CD4-positive, alpha-beta T cell treated with Interleukin-4 for 4 hours (primary cell): ENCODE results near the gene AMBP.

ENCODE experiments used
- DNase-seq: peaks from one replicate; pipeline ENCODE4 v3.0.0-alpha.2; 2020

The AMBP gene

DNA sequence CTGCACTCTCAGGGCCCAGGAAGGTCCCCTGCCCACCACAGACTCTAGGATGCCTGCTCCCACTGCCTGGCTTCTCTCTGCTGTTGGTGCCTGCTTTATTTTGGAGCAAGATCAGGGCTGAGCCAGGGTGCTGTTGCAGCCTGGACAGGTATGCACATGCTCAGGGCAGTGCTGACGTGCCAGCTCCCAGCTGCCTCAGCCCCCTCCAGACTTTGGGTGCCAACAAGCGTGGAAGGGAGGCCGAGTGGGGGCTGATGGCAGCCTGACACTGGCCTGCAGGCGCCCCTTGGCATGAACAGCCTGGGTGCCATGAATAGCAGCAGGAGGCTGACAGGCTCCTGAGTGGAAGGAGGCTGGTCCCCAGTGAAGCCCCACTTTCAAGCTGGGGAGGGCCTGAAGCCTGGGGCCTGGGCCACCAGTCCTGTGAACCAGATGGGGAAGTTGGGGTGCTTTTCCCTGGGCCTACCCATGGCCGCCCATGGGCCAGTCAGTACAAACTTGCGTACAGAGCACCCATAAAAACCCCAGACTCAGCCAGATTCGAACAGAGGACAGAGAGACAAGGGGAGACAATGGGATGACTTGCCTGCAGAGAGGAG is 6.8 kb downstream of the AMBP start:
- DNase-seq: no peak

DNA sequence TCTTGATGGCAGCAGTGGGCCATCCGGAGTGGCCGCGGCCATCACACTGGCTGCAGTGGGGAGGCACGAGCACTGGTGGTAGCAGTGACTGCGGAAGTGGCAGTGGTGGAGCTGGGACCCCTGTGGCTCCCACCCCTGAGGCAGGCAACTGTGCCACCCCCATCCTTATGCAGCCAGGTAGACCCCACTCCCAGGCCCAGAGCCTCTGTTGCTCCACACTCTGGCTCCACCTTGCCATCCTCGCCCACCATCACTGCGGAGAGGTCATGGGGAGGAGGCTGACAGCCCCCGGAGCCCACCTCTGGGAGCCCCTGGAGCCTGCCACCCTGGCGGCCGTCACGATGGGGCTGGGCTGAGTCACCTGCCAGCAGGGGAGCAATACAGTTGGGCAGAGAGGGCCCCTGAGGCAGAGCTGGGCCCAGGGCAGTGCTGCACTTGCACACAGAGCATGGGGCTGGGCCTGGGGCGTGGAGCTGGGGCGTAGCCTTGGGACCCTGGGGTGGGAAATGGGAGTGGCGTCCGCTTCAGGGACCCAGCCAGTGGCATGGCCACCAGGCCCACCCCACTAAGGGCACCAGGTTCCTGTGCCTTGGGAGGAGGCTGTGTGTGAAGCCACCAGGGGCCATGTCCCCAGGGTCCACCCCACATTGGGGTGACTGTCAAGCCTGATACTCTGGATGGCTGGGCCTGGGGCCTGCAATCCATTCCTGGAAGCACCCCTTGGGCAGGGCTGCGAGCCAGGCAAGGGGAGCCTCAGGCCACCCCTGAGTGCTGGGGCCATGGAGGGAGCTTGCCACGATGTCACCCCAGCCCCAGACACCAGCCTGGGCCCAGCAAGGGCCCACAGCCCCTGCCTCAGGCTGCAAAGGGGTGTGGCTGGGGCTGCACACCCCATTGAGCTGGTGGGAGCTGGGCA is 7.7 kb downstream of the AMBP start:
- no peak for DNase-seq

DNA sequence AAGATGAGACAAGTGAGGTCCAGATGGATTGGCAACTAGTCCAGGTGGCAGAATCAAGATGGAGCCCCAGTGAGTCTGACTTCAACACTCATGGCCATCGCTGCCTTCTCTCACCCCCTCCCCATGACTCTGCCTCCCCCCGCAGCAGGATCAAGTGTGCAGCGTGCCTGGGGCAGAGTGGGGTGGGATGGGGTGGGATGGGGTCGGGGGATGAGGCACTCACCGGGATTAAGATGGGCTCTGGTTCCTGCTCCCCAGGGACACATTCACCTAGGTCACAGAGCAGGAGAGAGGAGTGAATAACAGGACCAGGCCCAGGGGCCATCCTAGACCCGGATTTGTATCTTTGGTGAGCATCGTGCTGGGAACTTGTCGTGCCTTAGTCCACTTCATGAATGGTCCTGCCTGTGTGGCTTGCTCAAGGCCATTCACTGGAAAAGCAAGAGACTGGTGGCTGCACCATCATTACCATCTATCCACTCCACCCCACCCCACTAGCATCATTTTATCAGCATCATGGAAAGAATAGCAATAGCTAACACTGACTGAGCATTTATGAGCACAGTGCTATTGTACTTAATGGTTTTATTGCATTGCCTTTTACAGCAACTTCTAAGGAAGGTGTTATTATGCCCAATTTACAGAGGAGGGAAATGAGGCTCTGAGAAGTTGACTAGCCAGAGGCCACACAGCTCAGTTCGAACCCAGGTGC is 8.5 kb downstream of the AMBP start:
- no peak for DNase-seq

DNA sequence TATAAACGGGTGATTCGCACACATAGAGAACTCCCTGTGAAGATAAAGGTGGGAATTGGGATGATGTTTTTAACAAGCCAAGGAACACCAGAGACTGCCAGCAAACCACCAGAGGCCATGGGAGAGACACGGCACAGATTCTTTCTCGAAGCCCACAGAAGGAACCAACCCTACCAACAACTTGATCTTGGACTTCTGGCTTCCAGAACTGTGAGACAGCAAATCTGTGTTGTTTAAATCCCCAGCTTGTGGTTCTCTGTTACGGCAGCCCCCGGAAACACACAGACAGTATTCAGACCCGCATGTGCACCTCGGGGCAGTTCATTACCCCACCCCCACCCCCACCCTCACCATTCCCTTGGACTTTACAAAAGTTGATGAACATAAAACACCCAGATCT is 12.8 kb downstream of the AMBP start:
- no peak for DNase-seq

DNA sequence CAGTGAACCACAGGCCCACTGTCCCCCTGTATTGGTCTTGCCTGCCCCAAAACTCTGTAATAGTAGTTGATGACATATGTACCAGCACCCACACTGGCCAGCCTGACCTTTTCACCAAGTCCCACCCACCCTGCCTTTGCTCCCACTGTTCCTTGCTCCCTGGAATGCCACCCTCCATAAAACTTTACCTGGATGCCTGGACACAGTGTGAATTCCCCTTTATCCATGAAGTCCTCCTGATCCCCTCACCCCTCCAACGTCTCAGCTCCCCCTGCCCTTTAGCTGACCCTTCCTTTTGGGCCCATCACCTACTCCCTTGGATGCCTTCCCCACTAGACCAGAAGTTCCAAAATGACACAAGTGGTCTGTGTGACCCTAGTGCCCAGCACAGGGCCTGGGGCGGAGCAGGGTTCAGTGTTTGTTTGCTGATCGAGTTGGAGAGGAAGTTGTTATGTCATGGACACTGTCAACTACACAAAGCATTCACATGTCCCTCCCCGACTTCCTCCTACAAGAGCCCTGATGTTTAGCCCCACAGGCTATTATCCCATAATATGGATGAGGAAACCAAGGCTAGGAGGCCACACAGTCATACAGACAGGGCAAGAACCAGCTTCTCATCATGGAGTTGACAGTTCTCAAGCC is 16.1 kb downstream of the AMBP start:
- no peak for DNase-seq

DNA sequence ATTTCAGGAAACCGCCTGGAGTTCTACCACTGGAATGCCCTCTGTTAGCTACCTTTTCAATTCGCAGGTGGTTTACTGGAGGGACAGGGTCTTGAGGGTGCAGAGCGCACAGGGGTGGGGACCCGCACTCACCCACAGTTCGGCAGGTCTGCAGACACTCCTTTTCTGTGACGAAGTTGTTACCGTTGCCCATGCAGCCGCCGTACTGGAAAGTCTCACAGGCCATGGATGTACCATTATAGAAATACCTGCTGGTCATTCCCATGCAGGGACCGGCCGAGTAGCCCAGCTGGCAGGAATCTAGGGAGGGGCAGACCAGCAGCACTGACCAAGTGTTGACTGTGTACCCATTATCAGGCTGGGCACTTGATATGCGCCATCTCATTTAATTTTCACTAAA is 16.8 kb downstream of the AMBP start:
- no peak for DNase-seq

DNA sequence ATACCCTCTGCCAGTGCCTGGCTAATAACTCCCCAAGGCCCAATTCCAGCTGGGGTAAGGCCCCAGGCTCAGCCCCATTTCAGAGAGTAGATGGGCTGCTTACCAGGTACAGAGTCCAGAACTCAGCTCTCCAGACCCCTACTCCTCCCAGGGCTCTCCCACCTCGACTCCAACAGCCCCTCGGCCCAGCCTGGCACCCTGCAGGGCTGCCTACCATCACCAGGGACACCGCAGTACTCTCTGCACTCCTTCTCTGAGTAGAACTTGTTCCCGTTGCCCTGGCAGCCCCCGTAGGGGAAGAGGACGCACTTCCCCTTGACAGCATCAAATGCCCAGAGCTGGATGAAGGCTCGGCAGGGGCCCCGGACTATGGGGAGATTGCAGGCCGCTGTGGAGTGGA is 17.4 kb downstream of the AMBP start:
- no peak for DNase-seq

DNA sequence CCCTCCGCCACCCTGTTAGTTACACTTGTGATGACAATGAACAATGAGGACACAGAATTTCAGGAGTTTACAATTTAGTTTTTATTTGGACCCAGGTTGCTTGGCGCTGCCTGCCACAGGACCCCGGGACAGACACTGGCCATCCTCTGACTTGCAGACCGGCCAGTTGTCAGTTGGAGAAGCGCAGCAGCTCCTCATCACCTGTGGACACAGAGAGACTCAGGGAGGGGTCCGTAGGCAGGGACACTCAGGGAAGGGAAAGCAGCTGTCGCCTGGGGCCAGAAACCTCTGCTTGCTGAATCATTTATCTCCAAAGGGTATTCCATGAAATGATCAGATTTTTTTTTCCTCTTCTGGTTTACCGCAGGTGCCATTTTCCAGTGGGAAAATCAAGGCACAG is 18.0 kb downstream of the AMBP start:
- DNase-seq: no peak

DNA sequence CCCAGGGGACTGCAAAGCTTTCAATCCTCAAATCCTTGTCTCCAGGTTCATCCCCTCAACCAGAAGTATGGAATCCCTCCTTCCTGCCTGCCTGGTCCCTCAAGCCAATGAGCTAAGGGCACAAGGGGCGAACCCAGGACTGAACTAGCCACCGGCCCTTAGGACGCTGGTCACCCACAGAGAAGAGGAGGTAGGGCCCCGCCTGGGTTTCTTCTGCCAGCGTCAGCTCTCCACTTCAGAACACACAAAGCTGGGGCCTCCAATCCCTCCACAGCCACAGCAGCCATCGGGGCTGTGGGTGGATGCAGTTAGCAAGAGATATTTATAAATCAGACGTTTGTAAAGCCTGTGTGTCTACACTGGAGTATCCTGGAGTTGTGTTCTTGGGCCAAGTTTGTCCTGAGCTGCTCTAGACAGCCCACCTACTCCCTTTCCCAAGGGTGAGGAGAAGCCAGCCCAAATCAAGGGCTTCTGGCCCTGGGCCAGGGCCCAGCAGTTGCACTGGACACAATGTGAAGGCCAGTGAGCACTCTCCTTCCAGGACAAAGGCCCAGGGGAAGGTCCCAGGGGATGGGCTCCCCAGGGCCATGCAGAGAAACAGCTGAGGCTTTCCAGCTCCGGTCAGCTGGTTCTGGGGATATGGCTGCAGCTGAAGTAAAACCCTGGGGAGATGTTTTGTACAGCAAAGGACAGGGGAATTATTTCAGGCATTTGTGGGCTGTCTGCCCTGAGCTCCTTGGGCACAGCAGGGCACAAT is 18.9 kb downstream of the AMBP start:
- no peak for DNase-seq

DNA sequence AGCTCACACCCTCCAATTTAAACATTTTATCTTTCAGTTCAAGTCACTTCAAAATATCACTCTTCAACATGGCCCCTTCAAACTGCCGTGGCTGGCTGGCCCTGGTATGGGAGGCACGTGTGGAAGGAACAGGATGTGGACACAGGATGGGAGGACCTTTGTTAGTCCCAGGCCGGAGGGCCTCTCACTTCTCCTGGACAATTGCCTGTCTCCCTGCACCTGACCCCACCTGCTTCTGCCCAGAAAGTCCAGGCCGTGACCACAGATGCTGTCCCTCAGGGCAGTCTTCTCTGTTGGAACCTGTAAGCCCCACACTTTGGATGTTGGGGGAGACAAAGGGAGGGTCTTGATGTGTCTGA is 19.4 kb downstream of the AMBP start:
- no peak for DNase-seq

DNA sequence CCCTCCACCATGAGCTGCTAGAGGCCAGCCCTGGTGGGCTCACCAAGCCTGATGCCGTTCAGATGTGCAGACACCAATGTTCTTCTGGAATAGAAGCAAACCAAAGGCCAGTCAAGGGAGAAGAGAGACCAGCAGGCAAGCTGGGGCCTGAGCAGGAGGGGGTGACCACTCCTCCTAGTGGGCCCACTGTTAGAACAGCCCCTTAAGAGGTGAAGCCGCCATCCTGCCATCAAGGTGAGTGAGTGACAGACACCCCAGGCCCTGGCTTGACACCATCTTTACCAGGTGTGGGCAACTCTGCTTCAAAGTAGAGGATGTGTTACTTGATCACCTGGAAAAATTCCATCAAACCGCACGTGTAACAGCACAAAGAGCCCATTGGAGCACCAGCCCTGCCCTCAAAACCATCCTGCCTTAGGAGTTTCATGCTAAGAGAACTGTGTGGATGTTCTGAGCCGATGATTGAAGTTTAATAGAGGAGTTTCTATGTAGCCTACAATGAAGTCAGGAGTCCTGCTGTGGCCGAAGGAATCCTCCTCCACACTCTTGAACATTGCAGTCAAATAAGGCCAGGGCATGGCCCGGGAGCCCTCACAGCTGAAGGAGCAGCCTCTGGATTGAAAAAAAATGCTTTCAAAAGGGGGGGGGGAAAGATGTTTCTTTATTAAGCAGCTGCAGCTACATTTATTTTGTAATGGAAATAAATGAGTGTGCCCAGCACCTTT is 20.8 kb downstream of the AMBP start:
- DNase-seq: no peak

DNA sequence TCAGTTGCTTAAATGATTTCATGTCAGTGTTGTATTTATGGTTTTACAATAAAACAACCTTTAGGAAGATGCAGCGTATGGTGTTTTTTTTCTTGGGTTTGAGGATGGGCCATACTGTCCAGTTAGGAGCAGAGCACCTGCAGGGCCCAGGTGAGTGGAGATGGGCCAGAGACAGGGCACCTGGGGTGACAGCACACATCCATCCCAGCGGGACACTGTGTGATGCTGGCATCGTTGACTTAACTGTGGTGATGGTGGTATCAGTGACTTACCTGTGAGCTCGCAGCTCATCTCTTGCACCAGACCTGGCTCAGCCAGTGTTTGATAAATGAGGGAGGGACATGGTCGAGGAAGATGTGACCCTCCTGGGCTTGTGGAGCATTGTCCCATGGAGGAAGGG is 21.6 kb downstream of the AMBP start:
- DNase-seq: no peak

DNA sequence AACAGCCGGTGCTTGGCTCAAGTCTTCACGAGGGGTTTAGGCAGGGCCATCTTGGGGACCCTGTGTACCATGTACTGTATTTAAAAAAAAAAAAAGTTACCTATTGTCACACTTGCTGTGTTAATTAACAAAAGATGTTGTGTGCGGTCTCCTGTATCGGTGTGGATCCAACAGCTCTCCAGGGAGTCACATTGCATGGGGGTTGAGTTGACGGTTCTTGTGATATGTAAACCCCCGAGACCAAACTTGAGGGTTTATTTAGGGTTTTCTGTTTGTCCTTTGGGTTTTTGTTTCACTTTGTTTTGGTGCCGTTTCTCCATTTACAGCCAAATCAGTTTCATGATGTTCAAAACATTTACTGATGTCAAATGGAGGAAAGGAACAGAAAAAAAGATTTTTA is 22.2 kb downstream of the AMBP start:
- DNase-seq: no peak

DNA sequence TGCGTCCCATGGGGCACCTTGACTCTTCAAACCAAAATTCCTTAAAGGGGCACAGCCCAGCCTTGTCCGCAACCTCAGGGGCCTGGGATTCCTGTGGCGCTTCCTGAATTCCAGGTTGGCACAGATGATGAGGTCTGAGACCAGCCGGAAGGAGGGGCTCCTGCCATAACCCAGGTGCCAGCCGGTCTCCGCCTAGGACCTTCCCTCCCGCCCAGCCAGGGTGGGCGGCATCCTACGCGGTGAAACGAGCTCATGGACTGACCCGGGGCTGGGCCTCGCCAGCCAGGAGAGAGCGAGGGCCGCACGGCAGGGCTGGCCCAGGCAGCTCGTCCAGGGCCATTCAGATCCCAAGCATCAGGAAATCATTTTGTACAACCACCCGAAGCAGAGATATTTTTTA is 23.0 kb downstream of the AMBP start:
- no peak for DNase-seq

DNA sequence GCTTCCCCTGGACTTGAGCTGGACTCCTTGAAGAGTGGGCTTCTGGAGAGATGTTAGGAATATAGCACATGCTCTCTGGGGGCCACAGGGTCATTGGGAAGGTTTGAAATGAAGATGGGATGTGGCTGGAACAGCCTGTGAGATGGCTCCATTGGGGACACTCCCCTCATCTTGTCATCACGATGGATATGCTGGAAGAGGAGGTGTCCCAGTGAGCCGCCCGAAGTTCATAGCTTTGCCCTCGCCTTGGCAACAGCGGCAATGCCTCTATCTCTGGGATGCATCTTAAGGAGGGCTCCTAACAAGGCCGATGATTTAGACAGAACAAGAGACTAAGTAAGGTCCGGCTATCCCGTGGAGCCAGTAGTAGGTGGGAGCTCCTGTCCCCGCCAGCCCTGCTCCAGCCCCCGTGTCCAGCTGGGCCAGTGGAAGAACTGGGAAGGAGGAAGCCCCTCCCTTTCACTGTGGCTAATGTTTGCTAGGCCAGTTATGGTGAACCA is 23.9 kb downstream of the AMBP start:
- DNase-seq: no peak

DNA sequence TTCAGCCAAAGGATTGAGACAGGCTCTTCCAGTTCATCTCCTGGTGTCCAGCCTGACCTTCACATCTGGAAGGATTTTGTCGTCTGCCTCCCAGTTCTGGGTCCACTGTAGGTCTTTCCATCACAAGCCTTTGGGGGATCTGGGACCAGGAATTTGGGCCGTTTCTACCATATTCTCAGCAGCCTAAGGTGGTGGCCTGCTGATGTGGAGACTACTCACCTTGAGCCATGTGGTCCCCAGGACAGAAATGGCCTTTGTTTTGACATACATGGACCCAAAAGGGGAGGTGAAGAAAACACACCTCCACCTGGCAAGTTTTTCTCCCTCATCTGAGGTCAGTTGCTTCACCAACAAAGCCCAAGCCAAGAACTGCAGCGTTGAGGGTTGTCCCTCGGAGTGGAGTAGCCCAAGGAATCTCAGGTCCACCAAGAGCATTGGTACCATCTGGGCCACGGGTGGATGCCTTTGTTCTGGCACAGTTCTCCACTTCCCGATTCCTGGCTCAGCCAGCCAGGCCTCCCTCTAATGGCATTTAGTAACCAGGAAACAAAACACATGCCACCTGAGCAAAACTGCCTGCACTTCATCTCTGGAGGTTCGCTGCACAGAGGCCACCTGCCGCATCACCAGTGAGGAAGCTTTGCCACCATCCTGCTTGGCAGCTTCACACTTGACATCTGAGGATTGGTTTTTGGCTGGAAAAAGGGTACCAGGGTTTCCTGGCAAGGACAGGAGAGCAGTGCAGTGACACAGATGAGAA is 24.7 kb downstream of the AMBP start:
- DNase-seq: no peak

DNA sequence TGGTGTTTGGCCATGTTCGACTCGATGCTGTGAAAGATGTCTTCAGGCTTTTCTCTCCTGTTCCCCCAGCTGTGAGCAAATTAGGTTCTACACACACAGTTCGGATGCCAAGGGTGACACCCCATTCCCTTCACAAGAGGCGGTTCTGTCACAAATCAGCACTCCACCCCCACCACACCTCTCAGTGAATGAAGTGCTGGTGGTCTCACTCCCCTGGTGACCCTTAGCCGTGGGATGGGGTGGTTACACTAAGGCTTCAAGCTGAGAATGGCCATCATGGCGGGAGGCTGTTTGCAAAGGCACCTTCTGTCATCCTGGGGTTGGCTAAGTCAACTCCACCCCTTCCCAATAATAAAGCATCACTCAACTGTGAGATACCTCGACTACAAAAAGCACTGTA is 26.4 kb downstream of the AMBP start:
- no peak for DNase-seq

DNA sequence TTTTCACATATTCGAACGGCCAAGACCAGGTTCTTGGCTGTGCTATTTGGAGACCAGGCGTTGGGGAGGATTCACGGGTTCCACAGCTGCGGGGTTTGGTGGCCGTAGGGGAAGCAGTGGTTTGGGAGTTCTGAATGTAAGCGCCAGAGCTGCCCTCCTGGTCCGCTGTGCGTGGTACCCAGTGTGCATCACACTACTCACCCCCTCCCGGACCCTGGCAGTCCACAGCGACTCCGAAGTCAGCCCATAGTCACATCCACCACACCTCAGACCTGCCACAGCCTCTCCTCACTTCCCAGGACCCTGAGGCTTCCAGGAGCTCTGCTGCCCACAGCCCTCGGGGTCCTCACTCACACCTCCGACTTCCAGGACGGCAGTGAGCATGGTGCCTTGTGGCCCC is 26.8 kb downstream of the AMBP start:
- DNase-seq: no peak

DNA sequence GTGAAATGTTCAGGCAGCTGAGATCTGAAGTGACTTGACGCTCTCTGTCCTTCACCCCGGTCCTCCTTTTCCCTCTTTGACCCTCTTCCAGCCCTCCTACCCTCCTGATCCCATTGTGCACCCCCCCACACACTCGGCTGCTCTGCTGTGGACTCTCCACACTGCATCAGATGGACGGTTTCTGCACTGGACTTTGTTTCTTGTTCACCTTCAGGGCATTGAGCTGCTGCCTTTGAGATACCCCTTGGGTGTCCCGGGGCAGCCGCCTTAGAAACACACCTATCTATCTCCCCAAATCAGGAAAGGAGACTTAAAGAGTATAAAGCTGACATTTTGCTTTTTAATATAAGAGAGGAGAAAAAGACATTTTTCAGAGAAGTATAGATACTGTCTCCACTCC is 27.5 kb downstream of the AMBP start:
- no peak for DNase-seq

DNA sequence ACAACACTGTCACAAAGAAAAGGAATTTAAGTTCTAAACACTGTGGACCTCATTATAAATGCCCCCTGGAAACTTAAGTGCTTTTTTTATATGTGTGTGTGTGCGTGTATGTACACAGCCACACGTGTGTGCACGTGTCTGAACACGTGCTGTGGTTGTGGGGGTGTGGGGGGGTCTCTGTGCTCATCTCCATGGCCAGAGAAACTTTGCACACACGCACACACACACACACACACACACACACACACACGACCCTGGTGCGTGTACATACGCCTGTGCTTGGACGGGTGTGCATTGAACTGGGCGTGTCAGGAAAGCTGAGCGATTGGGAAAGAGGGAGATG is 27.9 kb downstream of the AMBP start:
- no peak for DNase-seq
